Prostate gland (tissue), 2 donors: Measurements from ENCODE around the gene HEG1. TPM values are rescaled to one million over a fixed set of nuclear protein-coding genes. Genes with fewer than 3 reads are reported as not detected.

Experiments used
- DNase-seq: peaks from one replicate; pipeline ENCODE4 v3.0.0-alpha.2; 2019; ENCODE audit warnings: low spot score
- H3K27ac ChIP-seq, 2 donors: fragments of 200-600 bp; sonication (generic); 2 replicates each; pipeline ENCODE4 v1.5.1; 2017 to 2019
- H3K27me3 ChIP-seq: fragments of 200-600 bp; sonication (generic); replicated peaks from 2 replicates; pipeline ENCODE4 v1.5.1; 2019; ENCODE audit not compliant: insufficient read depth
- H3K36me3 ChIP-seq, 2 donors: fragments of 200-600 bp; sonication (generic); 1 replicate in 1 of 2; 2 replicates in 1 of 2; pipeline versions ENCODE4 v1.5.1 to v1.8.1; 2017 to 2019
- H3K4me1 ChIP-seq: fragments of 200-600 bp; sonication (generic); replicated peaks from 2 replicates; pipeline ENCODE4 v1.5.1; 2019
- H3K4me3 ChIP-seq, 2 donors: fragments of 200-600 bp; sonication (generic); 2 replicates each; pipeline ENCODE4 v1.5.1; 2017 to 2019
- H3K9me3 ChIP-seq: fragments of 200-600 bp; sonication (generic); 2 replicates; pipeline ENCODE4 v1.5.1; 2017
- POLR2A ChIP-seq: fragments of 450-650 bp; IDR thresholded peaks from one replicate; pipeline ENCODE4 v1.6.1; 2016; ENCODE audit warnings: antibody characterized with exemption, mild to moderate bottlenecking
- POLR2AphosphoS5 ChIP-seq: sonication (generic); formaldehyde crosslinking; IDR thresholded peaks from one replicate; pipeline ENCODE4 v1.6.1; 2017; ENCODE audit warnings: antibody characterized with exemption
- WGBS: methylation state at CpG from one replicate; pipeline ENCODE4 v1.1.5; 2018; 5-methylcytosine and 5-hydroxymethylcytosine counted together
- intact Hi-C: fragments of 100-400 bp; cut with DNase I; formaldehyde crosslinking; loops from one replicate; pipeline ENCODE4 v1.14.2; 2022
- total RNA-seq, 2 donors: library from RNA; depleted of rRNA; stranded (reverse); fragments of >200 nt; gene quantifications; one replicate each; pipeline ENCODE4 v1.1.0, GENCODE V29; 2016
- TF ChIP-seq, protein P1 (sequence below), 4 experiments: fragments of 200-600 bp in 2 of 4; fragments of 450-650 bp in 2 of 4; sonication (generic) in 2 of 4; IDR thresholded peaks; 1 replicate in 3 of 4; 2 replicates in 1 of 4; pipeline ENCODE4 v1.5.1; 2016 to 2019; ENCODE audit warnings: antibody characterized with exemption in 4 of 4, mild to moderate bottlenecking in 2 of 4, moderate library complexity in 2 of 4

HEG1 gene
- total RNA-seq, 2 donors from 2014 or later = 27.5 to 130 TPM

GRCh38 chr3:125033616-125034015, 22.2 kb downstream of the HEG1 start:
- TF ChIP-seq, protein P1, sequence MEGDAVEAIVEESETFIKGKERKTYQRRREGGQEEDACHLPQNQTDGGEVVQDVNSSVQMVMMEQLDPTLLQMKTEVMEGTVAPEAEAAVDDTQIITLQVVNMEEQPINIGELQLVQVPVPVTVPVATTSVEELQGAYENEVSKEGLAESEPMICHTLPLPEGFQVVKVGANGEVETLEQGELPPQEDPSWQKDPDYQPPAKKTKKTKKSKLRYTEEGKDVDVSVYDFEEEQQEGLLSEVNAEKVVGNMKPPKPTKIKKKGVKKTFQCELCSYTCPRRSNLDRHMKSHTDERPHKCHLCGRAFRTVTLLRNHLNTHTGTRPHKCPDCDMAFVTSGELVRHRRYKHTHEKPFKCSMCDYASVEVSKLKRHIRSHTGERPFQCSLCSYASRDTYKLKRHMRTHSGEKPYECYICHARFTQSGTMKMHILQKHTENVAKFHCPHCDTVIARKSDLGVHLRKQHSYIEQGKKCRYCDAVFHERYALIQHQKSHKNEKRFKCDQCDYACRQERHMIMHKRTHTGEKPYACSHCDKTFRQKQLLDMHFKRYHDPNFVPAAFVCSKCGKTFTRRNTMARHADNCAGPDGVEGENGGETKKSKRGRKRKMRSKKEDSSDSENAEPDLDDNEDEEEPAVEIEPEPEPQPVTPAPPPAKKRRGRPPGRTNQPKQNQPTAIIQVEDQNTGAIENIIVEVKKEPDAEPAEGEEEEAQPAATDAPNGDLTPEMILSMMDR (IDR thresholded peaks at IDR 0.05) = no peak
- TF ChIP-seq POLR2A (no peak), POLR2AphosphoS5 (no peak)
- intact Hi-C loops = no loop called here

DNA sequence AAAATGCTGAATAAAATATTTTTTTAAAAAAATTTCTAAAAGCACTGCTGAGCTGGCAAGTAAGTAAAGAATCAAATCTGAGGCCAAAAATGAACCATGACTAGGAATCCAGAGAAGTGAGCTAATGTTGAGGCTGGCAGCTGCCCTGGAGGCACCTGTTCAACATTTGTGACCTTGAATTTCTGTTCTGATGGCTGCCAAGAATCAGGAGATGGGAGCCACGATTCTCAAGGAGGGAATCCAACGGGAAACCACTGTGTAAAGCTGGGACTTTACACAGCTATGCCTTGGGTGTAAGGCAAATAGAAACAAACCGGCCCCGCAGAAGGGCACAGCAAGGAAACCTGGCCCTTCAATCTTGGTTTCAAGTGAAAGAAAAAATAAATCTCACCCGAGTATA, 22.7 kb downstream of the HEG1 start:
- Histone ChIP-seq H3K4me1 (no peaks in the 10 kb centered on the region), H3K27ac (no peak overlapping the region), H3K4me3 (no peak overlapping the region), H3K36me3 (no peaks in the 10 kb centered on the region), H3K9me3 (no peaks in the 10 kb centered on the region), H3K27me3 (no peaks in the 10 kb centered on the region)
- 60% methylated on average over 5 of the region's 5 CpGs for WGBS
- intact Hi-C loops = no loop called here
- DNase-seq = no peak
- no peak for TF ChIP-seq POLR2A
- TF ChIP-seq, protein P1 (IDR thresholded peaks at IDR 0.05) = no peak
- no peak for TF ChIP-seq POLR2AphosphoS5

More at GRCh38 chr3:125033616-125034015, 22.2 kb downstream of the HEG1 start:
- Histone ChIP-seq H3K27ac (no peak overlapping the region), H3K4me3 (no peak overlapping the region), H3K36me3 (no peaks in the 10 kb centered on the region), H3K4me1 (no peaks in the 10 kb centered on the region), H3K27me3 (no peaks in the 10 kb centered on the region), H3K9me3 (no peaks in the 10 kb centered on the region)
- no peak for DNase-seq
- 94% methylated on average over 14 of the region's 14 CpGs for WGBS

DNA sequence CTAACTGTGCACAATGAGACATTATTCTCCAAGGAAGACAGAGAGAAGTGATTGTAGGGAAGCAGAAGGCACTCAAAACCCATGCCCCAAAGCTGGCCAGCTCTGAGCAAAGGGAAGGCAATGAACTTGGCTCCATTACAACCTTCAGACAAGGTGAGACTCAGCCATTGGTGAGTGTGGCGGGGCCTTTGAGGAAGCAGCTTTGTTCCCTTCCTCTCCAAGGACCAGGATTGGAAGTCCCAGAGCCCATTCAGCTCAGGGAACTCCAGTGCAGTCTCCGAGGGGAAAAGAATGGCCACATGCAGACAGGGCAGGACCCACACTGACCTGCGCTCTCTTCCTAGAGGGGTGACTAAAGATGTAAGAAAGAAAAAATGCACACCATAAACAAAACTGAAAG, 23.1 kb downstream of the HEG1 start:
- no peak for DNase-seq
- no peaks in the 10 kb centered on the region for H3K9me3 ChIP-seq
- WGBS = 88% methylated on average over 3 of the region's 3 CpGs
- no peak overlapping the region for H3K27ac ChIP-seq
- intact Hi-C loops = no loop called here
- no peaks in the 10 kb centered on the region for H3K36me3 ChIP-seq
- no peak overlapping the region for H3K4me3 ChIP-seq
- no peaks in the 10 kb centered on the region for H3K27me3 ChIP-seq
- H3K4me1 ChIP-seq = no peaks in the 10 kb centered on the region
- no peak for TF ChIP-seq POLR2A
- TF ChIP-seq, protein P1 (IDR thresholded peaks at IDR 0.05) = no peak
- no peak for TF ChIP-seq POLR2AphosphoS5

GRCh38 chr3:125032100-125032643, 23.6 kb downstream of the HEG1 start:
- H3K9me3 ChIP-seq = no peaks in the 10 kb centered on the region
- H3K27ac ChIP-seq = no peak overlapping the region

GRCh38 chr3:125031544-125031943, 24.3 kb downstream of the HEG1 start:
- 89% methylated on average over 4 of the region's 4 CpGs for WGBS
- no peaks in the 10 kb centered on the region for H3K27me3 ChIP-seq
- H3K36me3 ChIP-seq = no peaks in the 10 kb centered on the region
- no peak overlapping the region for H3K4me3 ChIP-seq
- H3K9me3 ChIP-seq = no peaks in the 10 kb centered on the region
- DNase-seq = no peak
- no peak for TF ChIP-seq POLR2AphosphoS5
- TF ChIP-seq, protein P1 (IDR thresholded peaks at IDR 0.05) = no peak
- TF ChIP-seq POLR2A = no peak
- no peaks in the 10 kb centered on the region for H3K4me1 ChIP-seq
- H3K27ac ChIP-seq = no peak overlapping the region
- intact Hi-C loops = no loop called here

More at GRCh38 chr3:125032100-125032643, 23.6 kb downstream of the HEG1 start:
- TF ChIP-seq POLR2A = no peak
- TF ChIP-seq POLR2AphosphoS5 = no peak
- TF ChIP-seq, protein P1 (IDR thresholded peaks at IDR 0.05) = no peak
- Histone ChIP-seq H3K36me3 (no peaks in the 10 kb centered on the region), H3K4me3 (no peak overlapping the region), H3K27me3 (no peaks in the 10 kb centered on the region), H3K4me1 (no peaks in the 10 kb centered on the region)
- intact Hi-C loops = no loop called here
- no peak for DNase-seq
- WGBS = 70% methylated on average over 5 of the region's 5 CpGs
